OCI-M2 (cell line): ENCODE data around the gene SUPT7L.

Source experiments
- DNase-seq: peaks from one replicate; lab custom pipeline; 2025; ENCODE audit not compliant: unreplicated experiment; lab: John Stamatoyannopoulos, UW

Gene SUPT7L

GRCh38 chr2:27663285-27664153, at the start of gene SUPT7L, which contains the start of gene SLC4A1AP:
Gene SUPT7L (minus strand): TSS chr2:27663614. CDS start chr2:27662192, 1,422 bp downstream.
Gene SLC4A1AP (plus strand): TSS chr2:27663889. CDS start chr2:27663915, 26 bp downstream.
- DNase-seq = peak; percentile 67

GRCh38 chr2:27713201-27713600, 49.8 kb upstream of the SUPT7L start:
- DNase-seq = no peak

- no peak for DNase-seq
Measured at GRCh38 chr2:27712522-27712921, 49.1 kb upstream of the SUPT7L start.

- DNase-seq = no peak
Measured at GRCh38 chr2:27711804-27712203, 48.4 kb upstream of the SUPT7L start.

- no peak for DNase-seq
Measured at GRCh38 chr2:27710640-27711430, 47.4 kb upstream of the SUPT7L start.

- DNase-seq = no peak
Measured at GRCh38 chr2:27709960-27710575, 46.7 kb upstream of the SUPT7L start.

- DNase-seq = no peak
Measured at GRCh38 chr2:27709326-27709725, 45.9 kb upstream of the SUPT7L start.

GRCh38 chr2:27708666-27709065, 45.3 kb upstream of the SUPT7L start:
- no peak for DNase-seq

GRCh38 chr2:27708257-27708654, 44.8 kb upstream of the SUPT7L start:
- no peak for DNase-seq

GRCh38 chr2:27707462-27708256, 44.2 kb upstream of the SUPT7L start:
- no peak for DNase-seq

- DNase-seq = no peak
Measured at GRCh38 chr2:27705851-27706622, 42.6 kb upstream of the SUPT7L start.

- no peak for DNase-seq
Measured at GRCh38 chr2:27704342-27704876, 41.0 kb upstream of the SUPT7L start.

GRCh38 chr2:27703638-27704341, 40.4 kb upstream of the SUPT7L start:
- DNase-seq = peak; percentile 38

- DNase-seq = no peak
Measured at GRCh38 chr2:27702302-27702701, 38.9 kb upstream of the SUPT7L start.

GRCh38 chr2:27701676-27702075, 38.3 kb upstream of the SUPT7L start:
- DNase-seq = no peak

- no peak for DNase-seq
Measured at GRCh38 chr2:27697660-27698059, 34.2 kb upstream of the SUPT7L start.

- DNase-seq = no peak
Measured at GRCh38 chr2:27690052-27690451, 26.6 kb upstream of the SUPT7L start.

GRCh38 chr2:27689424-27689823, 26.0 kb upstream of the SUPT7L start:
- no peak for DNase-seq

GRCh38 chr2:27687232-27687631, 23.8 kb upstream of the SUPT7L start:
- DNase-seq = no peak
